Smooth muscle cell (in vitro differentiated cells): ENCODE measurements around the gene BANF1. TPM values are rescaled to one million over a fixed set of nuclear protein-coding genes. Genes with fewer than 3 reads are reported as not detected.

Source experiments
- DNase-seq: peaks from one replicate; lab custom pipeline; 2025; ENCODE audit not compliant: unreplicated experiment; lab: John Stamatoyannopoulos, UW
- H2AFZ ChIP-seq: fragments of 200-600 bp; sonication (generic); 2 replicates; pipeline ENCODE4 v1.6.0; 2016; ENCODE audit warnings: antibody characterized with exemption, low read depth, mild to moderate bottlenecking
- H3F3A ChIP-seq: fragments of 200-600 bp; sonication (generic); 2 replicates; pipeline ENCODE4 v1.6.0; 2017; ENCODE audit warnings: antibody characterized with exemption, low read depth
- H3K27ac ChIP-seq: fragments of 200-600 bp; sonication (generic); 2 replicates; pipeline ENCODE4 v1.5.1; 2016; ENCODE audit warnings: low read depth, mild to moderate bottlenecking
- H3K27me3 ChIP-seq: fragments of 200-600 bp; sonication (generic); 2 replicates; pipeline ENCODE4 v1.6.1; 2016; ENCODE audit warnings: low read depth, mild to moderate bottlenecking
- H3K36me3 ChIP-seq: fragments of 200-600 bp; sonication (generic); 2 replicates; pipeline ENCODE4 v1.5.1; 2016; ENCODE audit warnings: low read depth
- H3K4me1 ChIP-seq: fragments of 200-600 bp; sonication (generic); 2 replicates; pipeline ENCODE4 v1.5.1; 2016; ENCODE audit warnings: low read depth
- H3K4me2 ChIP-seq: fragments of 200-600 bp; sonication (generic); 2 replicates; pipeline ENCODE4 v1.6.0; 2016; ENCODE audit warnings: mild to moderate bottlenecking
- H3K4me3 ChIP-seq: fragments of 200-600 bp; sonication (generic); 2 replicates; pipeline ENCODE4 v1.5.1; 2016; ENCODE audit warnings: mild to moderate bottlenecking
- H3K79me2 ChIP-seq: fragments of 200-600 bp; sonication (generic); 2 replicates; pipeline ENCODE4 v1.6.0; 2016; ENCODE audit warnings: low read depth, mild to moderate bottlenecking
- H3K9ac ChIP-seq: fragments of 200-600 bp; sonication (generic); 2 replicates; pipeline ENCODE4 v1.6.0; 2016; ENCODE audit warnings: low read depth
- H3K9me3 ChIP-seq: fragments of 200-600 bp; sonication (generic); replicated peaks from 2 replicates; pipeline ENCODE4 v1.5.1; 2016; ENCODE audit warnings: low read depth
- H4K20me1 ChIP-seq: fragments of 200-600 bp; sonication (generic); 2 replicates; pipeline ENCODE4 v1.6.0; 2016; ENCODE audit warnings: low read depth
- WGBS: methylation state at CpG from one replicate; pipeline ENCODE4 v1.1.7; 2016; ENCODE audit warnings: low lambda C conversion rate; 5-methylcytosine and 5-hydroxymethylcytosine counted together
- polyA plus RNA-seq: library from polyadenylated mRNA; unstranded; fragments of >200 nt; fragmentation: Nextera tagmentation; extraction: Ambion mirVana; gene quantifications from 2 replicates; pipeline ENCODE4 v1.2.1, GENCODE V29; 2016
- total RNA-seq: library from RNA; depleted of rRNA; stranded (reverse); fragments of >200 nt; gene quantifications from 2 replicates; pipeline ENCODE4 v1.2.3, GENCODE V29; 2014
- TF ChIP-seq, protein P1 (sequence below): fragments of 200-600 bp; sonication (generic); IDR thresholded peaks from 2 replicates; pipeline ENCODE4 v1.5.1; 2017; ENCODE audit warnings: borderline replicate concordance, mild to moderate bottlenecking, antibody characterized with exemption; ENCODE audit not compliant: insufficient read depth, poor library complexity, severe bottlenecking

BANF1 gene, protein sequence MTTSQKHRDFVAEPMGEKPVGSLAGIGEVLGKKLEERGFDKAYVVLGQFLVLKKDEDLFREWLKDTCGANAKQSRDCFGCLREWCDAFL
- total RNA-seq (42.9 and 61.7 TPM in 2 replicates), polyA plus RNA-seq (269 and 274 TPM in 2 replicates)

DNA sequence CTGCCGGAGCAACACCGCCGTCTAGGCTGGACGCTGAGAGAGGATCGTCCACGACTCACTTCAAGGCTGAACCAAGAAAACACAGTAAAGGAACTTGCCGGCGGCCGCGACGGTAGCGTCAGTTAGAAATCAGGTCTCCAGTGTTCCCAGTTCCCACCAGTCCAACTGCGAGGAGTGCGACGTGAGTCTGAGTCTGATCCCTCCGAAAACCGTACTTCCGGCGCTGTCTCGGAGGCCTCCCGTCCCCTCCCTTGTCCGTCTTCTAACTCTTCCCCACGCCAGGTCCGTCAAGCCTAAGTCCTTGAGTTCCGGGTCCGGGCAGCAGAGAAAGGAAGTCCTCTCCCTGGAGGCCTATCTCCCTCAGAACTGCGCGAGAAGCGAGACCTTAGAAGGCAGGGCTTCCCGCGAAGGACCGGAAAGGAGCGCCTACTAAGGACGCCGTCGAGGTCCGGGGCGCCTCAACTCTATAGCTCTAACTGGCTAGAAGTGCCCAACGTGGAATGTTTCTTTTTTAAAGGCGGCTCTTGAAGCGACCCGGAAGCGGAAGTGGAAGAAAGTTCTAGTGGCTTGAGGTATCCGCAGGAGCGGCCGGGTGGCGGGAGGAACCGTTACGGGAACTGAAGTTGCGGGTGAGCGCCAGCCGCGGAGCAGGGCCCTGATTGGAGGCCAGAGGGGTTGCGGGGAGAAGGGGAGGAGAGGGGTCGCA is at the start of gene BANF1, which contains the start of gene EIF1AD:
Gene BANF1, plus strand, starts transcription at position 562 of the 706 bp plus-strand sequence. CDS start 748 bp downstream, outside the sequence.
Gene EIF1AD, minus strand, starts transcription at position 216 of the 706 bp plus-strand sequence. CDS start 1,768 bp downstream, outside the sequence.
- Histone ChIP-seq H4K20me1 (peaks cover 9% of the 10 kb centered on the region), H3K9me3 (no peaks in the 10 kb centered on the region), H3K79me2 (peaks cover 33% of the 10 kb centered on the region), H3K9ac (peak within 1 kb of the TSS; percentile 88), H3F3A (peaks cover 7% of the 10 kb centered on the region), H3K4me3 (peak within 1 kb of the TSS; percentile 91), H2AFZ (peak within 1 kb of the TSS; percentile 93), H3K4me2 (peak within 1 kb of the TSS; percentile 88), H3K27me3 (no peaks in the 10 kb centered on the region), H3K27ac (peak within 1 kb of the TSS; percentile 95), H3K4me1 (peaks cover 14% of the 10 kb centered on the region), H3K36me3 (peaks cover 9% of the 10 kb centered on the region)
- TF ChIP-seq, protein P1, sequence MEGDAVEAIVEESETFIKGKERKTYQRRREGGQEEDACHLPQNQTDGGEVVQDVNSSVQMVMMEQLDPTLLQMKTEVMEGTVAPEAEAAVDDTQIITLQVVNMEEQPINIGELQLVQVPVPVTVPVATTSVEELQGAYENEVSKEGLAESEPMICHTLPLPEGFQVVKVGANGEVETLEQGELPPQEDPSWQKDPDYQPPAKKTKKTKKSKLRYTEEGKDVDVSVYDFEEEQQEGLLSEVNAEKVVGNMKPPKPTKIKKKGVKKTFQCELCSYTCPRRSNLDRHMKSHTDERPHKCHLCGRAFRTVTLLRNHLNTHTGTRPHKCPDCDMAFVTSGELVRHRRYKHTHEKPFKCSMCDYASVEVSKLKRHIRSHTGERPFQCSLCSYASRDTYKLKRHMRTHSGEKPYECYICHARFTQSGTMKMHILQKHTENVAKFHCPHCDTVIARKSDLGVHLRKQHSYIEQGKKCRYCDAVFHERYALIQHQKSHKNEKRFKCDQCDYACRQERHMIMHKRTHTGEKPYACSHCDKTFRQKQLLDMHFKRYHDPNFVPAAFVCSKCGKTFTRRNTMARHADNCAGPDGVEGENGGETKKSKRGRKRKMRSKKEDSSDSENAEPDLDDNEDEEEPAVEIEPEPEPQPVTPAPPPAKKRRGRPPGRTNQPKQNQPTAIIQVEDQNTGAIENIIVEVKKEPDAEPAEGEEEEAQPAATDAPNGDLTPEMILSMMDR: no peak
- WGBS: under 1% methylated on average over 53 of the region's 55 CpGs
- DNase-seq: peak; percentile 94

DNA sequence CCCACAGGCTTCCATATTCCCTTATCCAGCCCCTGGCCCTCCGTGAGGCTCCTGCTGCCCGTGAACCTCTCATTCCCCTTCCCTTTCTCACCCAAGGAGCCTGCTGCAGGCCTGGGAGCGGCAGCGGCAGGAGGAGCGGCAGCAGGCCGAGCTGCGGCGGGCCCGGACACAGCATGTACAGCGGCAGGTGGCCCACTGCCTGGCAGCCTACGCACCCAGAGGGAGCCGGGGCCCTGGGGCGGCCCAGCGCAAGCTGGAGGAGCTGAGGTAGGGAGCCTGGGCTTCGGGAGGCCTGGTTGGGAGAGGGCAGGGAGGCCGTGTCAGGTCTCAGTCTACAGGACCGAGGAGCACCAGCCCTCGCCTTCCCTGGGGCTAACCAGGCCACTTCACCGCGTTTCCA is 48.8 kb upstream of the BANF1 start:
- Histone ChIP-seq H4K20me1 (no peaks in the 10 kb centered on the region), H3K4me1 (no peaks in the 10 kb centered on the region), H3K4me2 (no peak overlapping the region), H3K9ac (no peak overlapping the region), H3K4me3 (no peak overlapping the region), H3K27ac (no peak overlapping the region), H2AFZ (no peak overlapping the region), H3K9me3 (no peaks in the 10 kb centered on the region), H3K36me3 (no peaks in the 10 kb centered on the region), H3F3A (no peaks in the 10 kb centered on the region), H3K27me3 (no peaks in the 10 kb centered on the region), H3K79me2 (no peaks in the 10 kb centered on the region)
- 91% methylated on average over 20 of the region's 20 CpGs for WGBS
- TF ChIP-seq, protein P1: no peak
- no peak for DNase-seq

DNA sequence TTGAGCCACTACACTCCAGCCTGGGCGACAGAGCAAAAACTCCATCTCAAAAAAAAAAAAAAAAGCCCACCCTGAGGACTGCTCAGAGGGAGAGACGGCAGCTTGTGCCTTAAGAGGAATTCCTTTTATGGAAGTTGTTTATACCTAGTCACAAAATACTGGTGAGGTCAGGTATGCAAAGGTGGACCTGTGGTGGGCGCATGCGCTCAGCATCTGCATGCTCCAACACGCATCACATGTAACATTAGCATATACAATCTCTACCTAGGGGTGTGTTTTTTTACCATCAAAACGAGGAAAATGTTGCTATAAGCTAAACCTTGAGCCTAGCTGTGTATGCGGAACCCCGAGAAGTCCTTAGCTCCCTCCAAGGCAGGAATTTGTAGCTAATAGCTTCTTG is 47.5 kb upstream of the BANF1 start:
- TF ChIP-seq, protein P1: no peak
- no peaks in the 10 kb centered on the region for H3K79me2 ChIP-seq
- H3K4me2 ChIP-seq: no peak overlapping the region
- no peak overlapping the region for H3K9ac ChIP-seq
- H3K36me3 ChIP-seq: no peaks in the 10 kb centered on the region
- H3F3A ChIP-seq: no peaks in the 10 kb centered on the region
- no peaks in the 10 kb centered on the region for H3K9me3 ChIP-seq
- no peaks in the 10 kb centered on the region for H3K4me1 ChIP-seq
- 82% methylated on average over 8 of the region's 8 CpGs for WGBS
- no peak overlapping the region for H3K27ac ChIP-seq
- no peaks in the 10 kb centered on the region for H4K20me1 ChIP-seq
- no peak overlapping the region for H3K4me3 ChIP-seq
- H2AFZ ChIP-seq: no peak overlapping the region
- DNase-seq: no peak
- H3K27me3 ChIP-seq: no peaks in the 10 kb centered on the region

DNA sequence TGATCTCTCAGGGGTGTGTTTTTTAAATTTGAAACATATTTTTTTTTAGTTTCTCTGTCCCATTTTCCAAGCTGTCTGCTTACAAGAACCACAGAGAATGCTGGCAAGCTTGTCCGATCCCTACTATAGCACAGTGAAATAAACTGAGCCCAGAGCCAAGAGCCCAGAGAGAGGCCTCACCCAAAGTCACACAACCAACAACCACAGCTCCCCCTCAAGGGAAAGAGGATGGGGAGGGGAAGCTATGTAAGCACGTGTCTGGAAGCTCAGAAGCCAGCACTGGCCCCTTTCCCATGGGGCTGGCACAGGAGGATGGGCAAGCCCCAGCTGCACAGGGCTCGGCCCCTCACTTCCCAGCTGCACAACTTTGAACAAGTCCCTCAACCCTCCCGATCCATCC is 44.0 kb upstream of the BANF1 start:
- no peak overlapping the region for H2AFZ ChIP-seq
- H3K9ac ChIP-seq: no peak overlapping the region
- no peaks in the 10 kb centered on the region for H3F3A ChIP-seq
- no peak for DNase-seq
- H3K27me3 ChIP-seq: no peaks in the 10 kb centered on the region
- TF ChIP-seq, protein P1: no peak
- H3K4me2 ChIP-seq: no peak overlapping the region
- no peaks in the 10 kb centered on the region for H3K9me3 ChIP-seq
- H3K4me3 ChIP-seq: no peak overlapping the region
- H3K79me2 ChIP-seq: peaks cover 17% of the 10 kb centered on the region
- peaks cover 12% of the 10 kb centered on the region for H3K4me1 ChIP-seq
- 78% methylated on average over 4 of the region's 4 CpGs for WGBS
- no peak overlapping the region for H3K27ac ChIP-seq
- peaks cover 7% of the 10 kb centered on the region for H4K20me1 ChIP-seq
- H3K36me3 ChIP-seq: no peaks in the 10 kb centered on the region
